ENCODE measurements around the gene GANAB. TPM values are rescaled to one million over a fixed set of nuclear protein-coding genes. Genes with fewer than 3 reads are reported as not detected.

The GANAB gene
- total and polyA plus RNA-seq, 2 of the 13 experiments (the other 11 are each of a cell fraction or from before 2014, with no cell fraction given): 99.5 to 234 TPM

DNA sequence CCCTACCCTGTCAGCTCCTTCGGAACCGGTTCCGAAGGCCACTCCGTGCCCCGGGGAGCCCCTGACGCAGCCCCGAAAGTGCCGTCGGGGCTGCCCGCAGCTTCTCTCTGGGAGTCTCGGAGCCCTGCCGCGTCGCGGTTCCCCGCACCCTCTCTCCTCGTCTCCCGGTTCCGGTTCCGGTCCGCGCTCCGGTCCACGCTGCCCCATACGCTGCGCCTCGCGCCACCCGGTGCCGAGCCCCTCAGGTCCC, 45.4 kb downstream of the GANAB start (continued):
- TF ChIP-seq MTF2 (CRISPR knock-in tag; IDR thresholded peaks at IDR 0.05; ENCODE audit: borderline replicate concordance): no peak
- no peak for TF ChIP-seq ZFP36 (IDR thresholded peaks at IDR 0.05; ENCODE audit: borderline replicate concordance, low read depth, low read length, partially characterized antibody)
- no peak for TF ChIP-seq THAP9 (CRISPR knock-in tag; IDR thresholded peaks at IDR 0.05; ENCODE audit: borderline replicate concordance)
- TF ChIP-seq ZNF264 (CRISPR knock-in tag; IDR thresholded peaks at IDR 0.05): no peak
- no peak for TF ChIP-seq ZFYVE20 (CRISPR knock-in tag; IDR thresholded peaks at IDR 0.05; ENCODE audit: borderline replicate concordance, low read depth)
- no peak for TF ChIP-seq ZNF24 (IDR thresholded peaks at IDR 0.05)
- no peak for TF ChIP-seq ZNF652 (CRISPR knock-in tag; IDR thresholded peaks at IDR 0.05; ENCODE audit: borderline replicate concordance, low read depth)
- TF ChIP-seq ZFX (CRISPR knock-in tag; IDR thresholded peaks at IDR 0.05; ENCODE audit: low read depth): no peak
- TF ChIP-seq ZNF17 (CRISPR knock-in tag; IDR thresholded peaks at IDR 0.05): 0 out of 2 replicates have a peak, but pooled peaks have one; percentile 56
- no peak for TF ChIP-seq ZSCAN5A (CRISPR knock-in tag; IDR thresholded peaks at IDR 0.05; ENCODE audit: borderline replicate concordance)
- no peak; the same call in 1 of the 2 replicates for TF ChIP-seq PHF20 (CRISPR knock-in tag; IDR thresholded peaks at IDR 0.05)
- TF ChIP-seq ZNF343 (CRISPR knock-in tag; IDR thresholded peaks at IDR 0.05): no peak
- no peak for TF ChIP-seq ZNF143 (CRISPR knock-in tag; IDR thresholded peaks at IDR 0.05)
- no peak for TF ChIP-seq ZNF839 (CRISPR knock-in tag; IDR thresholded peaks at IDR 0.05; ENCODE audit: borderline replicate concordance)
- TF ChIP-seq ZNF770 (CRISPR knock-in tag; IDR thresholded peaks at IDR 0.05): peak; percentile 25; the same call in 1 of the 2 replicates
- TF ChIP-seq KLF11 (CRISPR knock-in tag; IDR thresholded peaks at IDR 0.05): no peak
- TF ChIP-seq ZFP90 (CRISPR knock-in tag; IDR thresholded peaks at IDR 0.05; ENCODE audit: borderline replicate concordance): no peak
- TF ChIP-seq, protein P1, sequence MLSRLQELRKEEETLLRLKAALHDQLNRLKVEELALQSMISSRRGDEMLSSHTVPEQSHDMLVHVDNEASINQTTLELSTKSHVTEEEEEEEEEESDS (CRISPR knock-in tag; IDR thresholded peaks at IDR 0.05; ENCODE audit: borderline replicate concordance): no peak
- TF ChIP-seq UBTF (CRISPR knock-in tag; IDR thresholded peaks at IDR 0.05): no peak
- no peak for TF ChIP-seq AHR (CRISPR knock-in tag; IDR thresholded peaks at IDR 0.05)
- no peak for TF ChIP-seq NFYC (CRISPR knock-in tag; IDR thresholded peaks at IDR 0.05)
- no peak for TF ChIP-seq KLF13 (CRISPR knock-in tag; IDR thresholded peaks at IDR 0.05)
- TF ChIP-seq ZNF607 (CRISPR knock-in tag; IDR thresholded peaks at IDR 0.05; ENCODE audit: borderline replicate concordance): 0 out of 2 replicates have a peak, but pooled peaks have one; percentile 25
- no peak for TF ChIP-seq SSRP1 (CRISPR knock-in tag; IDR thresholded peaks at IDR 0.05)
